Measurements from ENCODE around the gene NID1.
A peak's percentile ranks its signal among the peaks of the same experiment; 100 is the strongest.

NID1 gene

GRCh38 chr1:236002572-236002971 lies 62.3 kb downstream of the NID1 start:
- no peak overlapping the region for H3K4me3 ChIP-seq (ENCODE audit: low read depth, low read length)
- in situ Hi-C loops (cut with HindIII; ENCODE audit: low sequenced_read_pairs) = no loop called here
- no peak for DNase-seq (ENCODE audit: low read depth)
- TF ChIP-seq CTCF (IDR thresholded peaks at IDR 0.05; ENCODE audit: low read depth, low read length, missing control alignments) = no peak

- no peak for DNase-seq (ENCODE audit: low read depth)
- TF ChIP-seq CTCF (IDR thresholded peaks at IDR 0.05; ENCODE audit: low read depth, low read length, missing control alignments) = no peak
- in situ Hi-C loops (cut with HindIII; ENCODE audit: low sequenced_read_pairs) = no loop called here
These were observed 62.9 kb downstream of the NID1 start for GRCh38 chr1:236002025-236002390.

GRCh38 chr1:236000781-236001180 lies 64.1 kb downstream of the NID1 start:
- no peak overlapping the region for H3K4me3 ChIP-seq (ENCODE audit: low read depth, low read length)
- no peak for TF ChIP-seq CTCF (IDR thresholded peaks at IDR 0.05; ENCODE audit: low read depth, low read length, missing control alignments)
- in situ Hi-C loops (cut with HindIII; ENCODE audit: low sequenced_read_pairs) = no loop called here
- DNase-seq (ENCODE audit: low read depth) = no peak

More at GRCh38 chr1:236002025-236002390, 62.9 kb downstream of the NID1 start:
- no peak overlapping the region for H3K4me3 ChIP-seq (ENCODE audit: low read depth, low read length)

- TF ChIP-seq CTCF (IDR thresholded peaks at IDR 0.05; ENCODE audit: low read depth, low read length, missing control alignments) = no peak
- in situ Hi-C loops (cut with HindIII; ENCODE audit: low sequenced_read_pairs) = no loop called here
- H3K4me3 ChIP-seq (ENCODE audit: low read depth, low read length) = no peak overlapping the region
- DNase-seq (ENCODE audit: low read depth) = peak; percentile 45
These were observed 65.5 kb downstream of the NID1 start for GRCh38 chr1:235999259-235999925.

- no peak overlapping the region for H3K4me3 ChIP-seq (ENCODE audit: low read depth, low read length)
- in situ Hi-C loops (cut with HindIII; ENCODE audit: low sequenced_read_pairs) = no loop called here
- TF ChIP-seq CTCF (IDR thresholded peaks at IDR 0.05; ENCODE audit: low read depth, low read length, missing control alignments) = no peak
- no peak for DNase-seq (ENCODE audit: low read depth)
These were observed 66.1 kb downstream of the NID1 start for GRCh38 chr1:235998812-235999211.

GRCh38 chr1:235997931-235998330 lies 67.0 kb downstream of the NID1 start:
- TF ChIP-seq CTCF (IDR thresholded peaks at IDR 0.05; ENCODE audit: low read depth, low read length, missing control alignments) = no peak
- H3K4me3 ChIP-seq (ENCODE audit: low read depth, low read length) = no peak overlapping the region
- in situ Hi-C loops (cut with HindIII; ENCODE audit: low sequenced_read_pairs) = no loop called here
- no peak for DNase-seq (ENCODE audit: low read depth)
